ENCODE data around the gene MAN1A2.

- no peak for TF ChIP-seq CTCF (IDR thresholded peaks at IDR 0.05; ENCODE audit: low read depth, low read length, poor library complexity, severe bottlenecking)
- TF ChIP-seq EZH2phosphoT487 (IDR thresholded peaks at IDR 0.05; ENCODE audit: borderline replicate concordance, low read length) = no peak
Measured at GRCh38 chr1:117569856-117570255, 202.6 kb downstream of the MAN1A2 start.
